ENCODE results near the gene ULBP1. TPM values are rescaled to one million over a fixed set of nuclear protein-coding genes. Genes with fewer than 3 reads are reported as not detected.
"Not testable (repeated sequence)": the region's sequence is repeated elsewhere in the genome, so short reads cannot be mapped to it uniquely, and the experiment has no call there.

The ULBP1 gene
- total RNA-seq, 1 donor from 2014 or later, result 0.16 TPM

DNA sequence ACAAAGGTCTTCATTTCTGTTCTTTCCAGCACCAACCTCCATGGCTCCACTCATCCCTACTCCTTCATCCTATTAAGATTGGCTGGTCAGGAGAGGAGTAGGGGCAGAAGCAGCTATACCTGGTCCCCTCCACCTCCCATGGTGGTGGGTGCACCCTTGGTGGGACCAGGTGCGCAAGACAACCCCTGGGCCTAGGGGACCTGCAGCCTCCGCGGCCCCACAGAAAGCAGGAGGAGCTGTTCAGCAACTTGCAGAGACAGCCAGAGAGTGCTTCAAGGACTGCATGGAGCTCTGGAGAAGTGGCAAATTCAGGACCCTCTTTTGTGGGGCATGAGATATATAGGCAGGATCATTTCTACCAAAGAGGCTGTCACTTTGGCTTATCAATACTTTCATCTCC lies 12.1 kb upstream of the ULBP1 start:
- no peak for DNase-seq (ENCODE audit: low read depth)

DNA sequence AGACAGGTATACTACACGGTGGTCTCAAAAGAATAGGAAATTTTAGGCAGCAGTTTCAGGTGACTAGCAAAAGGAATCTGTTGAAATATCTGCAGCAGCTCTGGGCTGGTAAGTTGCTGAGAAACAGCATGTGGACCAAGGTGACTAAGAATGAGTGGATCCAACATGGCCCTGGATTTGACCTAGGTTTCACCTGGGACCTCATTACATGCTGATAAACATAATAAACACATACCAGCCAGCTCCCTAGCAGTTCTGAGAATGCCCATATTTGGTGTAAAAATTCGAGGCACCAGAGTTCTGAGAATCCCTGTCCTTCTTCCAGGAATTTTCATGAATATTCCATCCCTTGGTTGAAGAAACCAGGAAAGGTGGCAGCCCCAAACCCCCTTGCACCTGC lies 10.4 kb upstream of the ULBP1 start:
- not testable (repeated sequence) for DNase-seq (ENCODE audit: low read depth)

DNA sequence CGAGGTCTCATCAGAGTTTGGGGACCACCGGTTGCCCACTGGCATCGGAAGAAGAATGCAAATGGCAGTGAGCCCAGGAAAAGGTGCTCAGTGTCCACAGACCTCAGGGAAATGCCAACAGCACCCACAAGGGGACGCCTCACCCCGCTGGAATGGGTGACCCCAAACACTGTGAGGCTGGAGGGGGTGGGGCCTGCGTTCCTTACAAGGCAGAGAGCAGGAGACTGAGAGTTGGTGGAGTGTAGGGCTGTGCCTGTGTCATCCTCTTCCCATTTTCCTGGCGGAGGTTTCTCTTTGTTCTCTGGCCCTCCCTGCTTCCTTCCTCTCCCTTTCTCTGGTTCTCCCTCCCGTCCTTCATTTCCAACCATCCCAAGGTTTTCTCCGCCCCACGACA lies 9.8 kb upstream of the ULBP1 start:
- not testable (repeated sequence) for DNase-seq (ENCODE audit: low read depth)

DNA sequence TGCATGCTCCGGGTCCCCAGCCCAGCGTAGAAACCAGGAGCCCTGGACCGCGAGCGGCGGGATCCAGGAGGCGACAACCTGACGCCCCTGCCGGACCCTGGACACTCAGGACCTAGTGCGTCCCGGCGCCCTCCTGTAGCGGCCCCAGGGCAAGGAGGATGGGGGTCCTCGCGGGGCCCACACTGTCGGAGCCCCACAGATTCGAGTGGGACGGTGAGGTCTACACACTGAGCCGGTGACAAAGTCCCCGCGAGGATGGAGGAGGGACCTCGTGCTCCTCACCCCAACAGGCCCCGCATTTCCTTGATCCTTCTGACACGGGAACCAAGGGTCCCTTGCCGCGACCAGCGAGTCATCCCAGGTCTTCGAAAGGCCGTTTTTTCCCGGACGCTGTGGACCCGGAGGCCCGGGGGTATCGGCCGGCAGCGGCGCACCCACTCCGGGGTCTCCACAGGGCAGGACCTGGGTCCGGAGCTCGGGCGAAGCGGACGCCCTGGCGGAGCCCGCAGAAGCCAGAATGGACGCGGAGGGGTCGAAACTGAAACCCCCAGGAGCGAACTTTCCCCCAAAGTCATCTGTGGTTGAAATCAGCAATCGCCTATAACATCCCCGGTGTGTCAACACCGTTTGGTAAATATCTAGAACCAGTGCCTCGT lies 9.3 kb upstream of the ULBP1 start:
- DNase-seq (ENCODE audit: low read depth), result not testable (repeated sequence)

DNA sequence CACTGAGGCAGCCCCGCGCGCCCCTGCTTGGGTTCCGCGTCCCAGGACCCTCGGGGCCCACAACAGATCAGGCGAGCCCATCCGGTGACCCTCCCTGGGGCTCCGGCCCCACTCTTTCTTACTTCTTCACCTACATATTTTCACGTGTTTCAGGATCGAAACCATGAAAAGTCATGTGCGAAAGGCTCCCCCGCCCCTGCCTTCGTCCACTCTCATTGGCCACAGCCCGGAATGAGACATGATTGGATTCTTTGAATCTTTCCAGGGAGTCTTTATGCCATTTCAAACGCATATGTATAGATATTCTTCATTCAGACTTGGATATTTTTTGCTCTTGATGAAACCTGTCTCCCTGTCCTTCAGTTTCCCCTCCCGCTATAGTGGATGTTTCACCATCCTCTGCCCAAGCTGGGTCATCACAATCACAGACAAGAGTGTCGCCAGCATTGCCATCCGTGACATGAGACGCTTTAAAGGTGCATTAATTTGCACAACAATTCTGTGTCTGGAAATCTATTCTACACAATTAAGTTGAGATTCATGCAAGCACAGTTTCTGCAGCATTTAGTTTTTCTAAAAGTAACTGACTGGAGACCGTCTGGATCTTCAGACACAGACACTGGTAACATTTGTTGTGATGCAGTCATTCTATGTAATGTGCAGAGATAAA lies 8.6 kb upstream of the ULBP1 start:
- not testable (repeated sequence) for DNase-seq (ENCODE audit: low read depth)

DNA sequence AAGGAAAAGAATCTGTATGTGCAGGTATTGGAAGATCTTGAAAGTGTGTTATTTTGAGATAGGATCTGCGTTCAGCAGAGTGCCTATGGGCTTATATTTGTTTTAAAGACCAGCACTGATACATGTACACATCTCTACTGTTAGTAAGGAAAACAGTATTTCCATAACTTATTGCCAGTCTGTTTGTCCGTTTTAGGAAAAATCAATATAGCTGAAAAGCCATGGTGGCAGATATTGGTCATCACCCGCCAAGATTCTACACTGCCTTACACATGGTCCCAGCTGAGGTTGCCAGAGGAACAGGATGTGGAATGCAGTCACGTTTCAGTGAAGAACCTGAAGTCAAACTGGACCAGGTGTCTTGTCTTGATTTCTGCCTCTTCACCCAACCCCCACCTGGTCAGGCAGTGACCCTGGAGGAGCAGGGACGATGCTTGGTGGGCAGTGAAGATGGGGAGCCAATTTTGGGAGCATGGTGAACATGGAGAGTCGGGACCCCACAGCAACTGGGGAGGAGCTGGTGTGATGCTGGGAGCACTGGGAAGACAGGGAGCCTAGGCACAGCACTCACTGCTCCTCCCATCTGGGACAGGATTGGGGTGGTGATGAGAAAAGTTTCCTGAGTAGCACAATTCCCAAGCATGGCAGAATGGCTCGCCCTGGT lies 8.0 kb upstream of the ULBP1 start:
- DNase-seq (ENCODE audit: low read depth), result not testable (repeated sequence)

DNA sequence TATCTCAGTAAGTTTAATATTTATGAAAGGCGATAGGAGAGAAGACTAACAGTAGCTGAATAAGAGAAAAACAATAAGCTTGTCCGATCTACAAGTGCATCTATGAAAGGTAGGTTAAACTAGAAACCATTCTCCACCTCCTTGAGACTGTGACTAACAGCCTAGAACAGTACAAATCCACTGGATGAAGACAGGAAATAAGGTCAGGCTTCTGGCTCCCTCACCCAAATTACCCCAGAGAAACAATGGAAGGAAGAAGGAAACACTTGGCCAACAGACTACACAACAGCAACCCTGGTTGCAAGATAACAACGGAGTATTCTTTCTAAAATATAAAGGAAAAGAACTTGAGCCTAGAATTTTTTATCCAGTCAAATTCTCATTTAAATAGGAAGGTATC lies 5.6 kb upstream of the ULBP1 start:
- DNase-seq (ENCODE audit: low read depth), result not testable (repeated sequence)

DNA sequence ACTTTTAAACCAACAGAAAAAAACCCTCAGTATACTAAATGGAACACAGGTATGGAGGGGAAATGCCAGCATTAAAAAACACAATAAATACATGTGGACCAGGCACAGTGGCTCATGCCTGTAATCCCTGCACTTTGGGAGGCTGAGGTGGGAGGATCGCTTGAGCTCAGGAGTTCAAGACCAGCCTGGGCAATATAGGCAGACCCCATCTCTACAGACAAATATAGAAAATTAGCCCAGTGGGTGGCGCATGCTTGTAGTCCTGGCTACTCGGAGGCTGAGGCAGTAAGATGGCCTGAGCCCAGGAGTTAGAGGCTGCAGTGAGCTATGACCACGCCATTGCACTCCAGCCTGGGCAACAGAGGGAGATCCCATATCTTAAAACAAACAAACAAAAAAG lies 3.9 kb upstream of the ULBP1 start:
- DNase-seq (ENCODE audit: low read depth), result not testable (repeated sequence)

DNA sequence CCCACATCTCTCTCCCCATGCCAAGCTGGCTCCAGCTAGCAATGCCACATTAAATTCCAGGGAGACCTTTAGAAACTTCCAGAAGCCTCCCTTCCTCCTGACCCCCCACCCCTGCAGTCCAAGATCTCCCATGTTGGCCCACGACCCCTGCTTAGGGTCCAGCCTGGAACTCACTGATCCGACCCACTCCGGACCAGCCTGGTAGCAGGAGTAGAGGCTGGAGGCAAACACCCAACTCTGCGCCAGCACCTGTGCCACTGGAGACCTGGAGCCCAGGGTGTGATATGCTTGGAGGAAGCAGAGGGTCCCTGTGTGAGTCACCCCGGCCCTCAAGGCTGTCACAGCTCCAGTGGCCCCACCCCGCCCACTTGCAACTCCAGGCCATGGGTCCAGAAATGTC lies 3.3 kb upstream of the ULBP1 start:
- DNase-seq (ENCODE audit: low read depth), result no peak

DNA sequence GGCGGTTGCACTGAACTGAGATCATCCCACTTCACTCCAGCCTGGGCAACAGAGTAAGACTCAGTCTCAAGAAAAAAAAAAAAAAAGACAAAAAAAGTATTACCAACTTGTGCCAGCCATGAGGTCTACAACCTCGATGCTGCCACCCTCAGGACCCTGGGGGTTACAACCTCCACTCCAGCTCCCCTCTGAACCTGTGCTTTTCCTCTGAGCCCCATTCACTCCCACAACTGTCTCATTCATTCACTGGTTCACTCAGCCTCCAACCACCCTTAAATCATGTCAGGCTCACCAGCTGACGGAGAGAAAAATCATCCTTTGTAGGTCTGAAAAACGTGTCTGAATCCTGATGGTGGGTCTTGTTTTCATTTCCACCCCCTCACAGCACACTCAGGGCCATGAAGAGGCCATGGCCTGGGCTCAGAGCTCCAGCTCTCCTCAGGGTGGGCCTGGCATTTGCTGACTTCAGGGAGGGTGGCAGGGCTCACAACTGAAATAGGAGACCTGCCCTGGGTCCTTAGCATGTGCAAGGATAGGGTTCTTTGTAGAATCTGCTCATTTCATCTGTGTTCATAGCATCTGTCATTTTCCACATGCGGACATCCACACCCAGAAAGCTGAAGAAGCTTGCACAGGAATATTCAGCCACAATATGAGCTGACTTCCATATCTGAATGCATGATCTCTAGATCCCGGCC lies 1.9 kb upstream of the ULBP1 start:
- DNase-seq (ENCODE audit: low read depth), result no peak

DNA sequence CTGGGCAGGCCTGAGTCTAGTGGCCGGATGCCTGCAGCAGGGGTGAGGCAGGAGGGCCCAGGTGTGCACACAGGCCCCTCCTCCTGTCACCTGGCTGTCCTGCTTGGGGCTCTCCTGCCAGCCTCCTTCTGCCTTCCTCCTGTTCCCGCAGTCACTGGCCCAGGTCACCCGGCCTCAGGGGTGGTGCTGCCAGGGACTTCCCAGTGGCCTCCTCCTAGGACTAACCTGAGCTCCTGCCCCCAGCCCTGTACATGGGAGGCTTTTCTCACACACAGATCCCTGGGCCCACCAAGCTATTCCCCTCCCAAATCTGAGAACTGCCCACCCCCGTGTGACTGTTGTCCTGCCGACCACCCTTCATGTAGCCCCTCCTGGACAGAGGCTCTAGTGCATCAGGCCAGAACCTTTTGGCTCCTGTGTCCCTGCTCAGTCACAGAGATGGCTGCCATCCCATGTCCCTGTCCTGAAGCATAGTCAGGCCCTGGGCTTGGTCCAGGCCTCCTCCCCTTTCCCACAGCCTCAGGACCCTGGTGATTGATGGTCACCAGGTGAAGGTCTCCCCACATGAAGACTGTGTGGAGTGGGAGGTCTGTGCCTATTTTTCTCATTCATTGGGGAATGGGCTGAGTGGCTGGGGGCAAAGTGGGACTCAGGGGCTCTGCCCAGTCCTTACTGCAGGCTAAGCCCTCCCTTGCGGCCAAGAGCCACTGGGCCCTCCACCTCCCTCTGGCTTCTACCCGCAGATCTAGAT lies 1.1 kb upstream of the ULBP1 start:
- no peak for DNase-seq (ENCODE audit: low read depth)

DNA sequence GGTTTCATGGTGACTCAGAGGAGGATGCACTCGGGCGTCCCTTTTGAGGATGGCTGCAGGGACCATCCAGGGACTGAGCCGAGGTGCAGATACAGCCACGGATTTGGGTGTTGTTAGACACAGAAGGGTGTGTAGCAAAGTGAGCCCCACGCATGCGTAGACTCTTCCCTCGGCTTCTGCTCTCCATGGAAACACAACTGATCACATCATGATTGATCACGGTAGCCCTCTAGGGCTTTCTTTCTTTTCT lies 606 bp upstream of the ULBP1 start:
- peak; percentile 60 for DNase-seq (ENCODE audit: low read depth)

DNA sequence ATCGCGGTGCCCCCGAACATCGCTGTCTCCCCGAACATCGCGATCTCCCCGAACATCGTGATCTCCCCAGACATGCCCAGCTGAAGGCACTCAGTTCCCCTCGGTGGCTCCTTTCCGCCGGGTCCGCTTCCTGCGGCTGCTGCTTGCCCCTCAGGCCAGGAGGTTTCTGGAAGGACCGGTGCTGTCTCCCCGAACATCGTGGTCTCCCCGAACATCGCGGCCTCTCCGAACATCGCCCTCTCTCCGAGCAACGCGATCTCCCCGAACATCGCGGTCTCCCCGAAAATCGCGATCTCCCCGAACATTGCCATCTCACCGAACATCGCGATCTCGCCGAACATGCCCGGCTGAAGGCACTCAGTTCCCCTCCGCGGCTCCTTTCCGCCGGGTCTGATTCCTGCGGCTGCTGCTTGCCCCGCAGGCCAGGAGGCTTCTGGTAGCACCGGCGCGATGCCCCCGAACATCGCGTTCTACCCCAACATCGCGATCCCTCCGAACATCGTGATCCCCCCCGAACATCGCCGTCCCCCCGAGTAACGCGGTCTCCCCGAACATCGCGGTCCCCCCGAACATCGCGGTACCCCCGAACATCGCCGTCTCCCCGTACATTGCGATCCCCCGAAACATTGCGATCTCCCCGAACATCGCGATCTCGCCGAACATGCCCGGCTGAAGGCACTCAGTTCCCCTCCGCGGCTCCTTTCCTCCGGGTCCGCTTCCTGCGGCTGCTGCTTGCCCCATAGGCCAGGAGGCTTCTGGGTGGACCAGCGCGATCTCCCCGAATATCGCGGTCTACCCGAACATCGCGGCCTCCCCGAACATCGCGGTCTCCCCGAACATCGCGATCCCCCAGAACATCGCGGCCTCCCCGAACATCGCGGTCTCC lies 808 bp downstream of the ULBP1 start:
- DNase-seq (ENCODE audit: low read depth), result no peak

DNA sequence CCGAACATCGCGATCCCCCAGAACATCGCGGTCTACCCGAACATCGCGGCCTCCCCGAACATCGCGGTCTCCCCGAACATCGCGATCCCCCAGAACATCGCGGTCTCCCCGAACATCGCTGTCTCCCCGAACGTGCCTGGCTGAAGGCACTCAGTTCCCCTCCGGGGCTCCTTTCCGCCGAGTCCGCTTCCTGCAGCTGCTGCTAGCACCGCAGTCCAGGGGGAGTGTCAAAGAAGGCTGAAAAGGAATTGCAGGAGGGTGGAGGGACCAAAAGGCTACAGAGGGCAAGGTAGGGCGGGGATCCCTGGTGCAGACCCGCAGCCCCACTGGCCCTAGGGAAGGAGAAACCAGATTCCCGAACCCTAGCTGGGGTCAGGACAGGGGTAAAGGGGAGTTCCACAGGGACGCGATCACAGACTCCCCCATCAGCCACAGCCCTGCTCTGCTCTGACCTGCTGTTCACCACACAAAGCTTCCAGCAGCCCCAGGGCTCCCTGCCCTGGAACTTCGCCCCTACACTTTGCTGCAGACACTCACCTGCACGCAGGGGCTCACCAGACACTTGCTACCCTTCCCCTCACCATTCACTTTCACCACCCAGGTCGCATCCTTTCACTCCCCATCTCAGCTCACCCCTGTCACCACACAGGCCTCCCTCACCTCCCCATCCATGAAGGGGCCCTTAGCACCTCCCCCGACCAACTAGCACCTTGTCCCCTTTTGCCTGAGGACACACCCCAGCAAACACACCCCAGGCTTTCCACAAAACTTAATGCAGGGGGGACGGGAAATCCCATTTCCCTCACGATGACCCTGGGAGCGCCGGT lies 1.7 kb downstream of the ULBP1 start:
- no peak for DNase-seq (ENCODE audit: low read depth)

DNA sequence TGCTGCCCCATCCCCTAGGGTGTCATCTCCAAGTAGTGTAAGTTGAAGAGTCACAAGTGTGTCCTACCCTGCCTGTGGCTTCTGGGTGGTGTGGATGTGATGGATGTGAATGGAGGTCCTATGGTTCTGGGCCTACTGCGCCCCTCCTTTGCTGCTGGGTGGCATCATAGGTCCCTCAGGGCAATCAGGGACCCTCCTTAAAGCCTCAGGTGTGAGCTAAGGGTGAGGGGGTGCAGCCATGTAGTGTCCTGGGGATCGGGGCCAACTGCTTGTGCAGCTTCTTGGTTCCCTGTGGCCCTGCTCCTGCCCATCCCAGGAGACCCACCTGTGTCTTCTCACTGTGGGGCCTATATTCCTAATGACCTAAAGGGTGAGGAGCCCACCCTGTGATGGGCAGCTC lies 2.6 kb downstream of the ULBP1 start:
- not testable (repeated sequence) for DNase-seq (ENCODE audit: low read depth)

DNA sequence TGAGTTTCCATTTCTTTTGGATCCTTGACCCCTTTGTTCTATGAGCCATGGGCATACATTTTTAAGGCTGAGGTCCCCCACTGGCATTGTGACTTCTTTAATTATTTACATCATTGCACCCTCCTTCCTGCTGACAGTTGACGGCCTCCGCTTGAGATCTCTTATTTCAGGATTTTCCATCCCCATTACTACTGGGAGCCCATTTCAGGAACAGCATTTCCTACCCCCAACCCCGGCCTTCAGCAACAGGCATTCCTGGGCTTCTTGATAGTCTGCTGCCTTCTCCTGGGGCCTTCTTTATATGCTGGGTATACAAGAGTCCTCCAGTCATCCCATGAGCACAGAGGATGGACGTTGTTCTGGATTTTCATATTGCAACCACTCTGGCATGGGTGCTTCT lies 3.8 kb downstream of the ULBP1 start:
- DNase-seq (ENCODE audit: low read depth), result no peak

DNA sequence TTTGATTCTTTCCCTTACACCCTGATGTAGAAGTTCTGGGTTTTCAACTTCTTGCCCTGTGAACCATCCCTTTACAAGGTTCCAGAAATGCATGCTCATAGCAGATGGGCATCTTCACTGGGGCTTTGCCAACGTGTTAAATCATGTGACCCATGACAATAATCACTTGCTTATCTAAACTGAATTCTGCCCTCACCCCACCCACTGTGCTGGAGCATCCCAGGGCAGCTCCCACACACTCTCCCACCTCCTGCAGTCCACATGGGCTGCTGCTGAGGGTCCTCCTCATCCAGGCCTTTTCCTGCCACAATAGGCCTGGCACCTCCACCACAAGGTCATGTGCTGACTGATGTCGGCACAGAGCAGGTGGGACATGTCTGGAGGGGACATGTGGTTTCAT lies 4.3 kb downstream of the ULBP1 start:
- DNase-seq (ENCODE audit: low read depth), result not testable (repeated sequence)

DNA sequence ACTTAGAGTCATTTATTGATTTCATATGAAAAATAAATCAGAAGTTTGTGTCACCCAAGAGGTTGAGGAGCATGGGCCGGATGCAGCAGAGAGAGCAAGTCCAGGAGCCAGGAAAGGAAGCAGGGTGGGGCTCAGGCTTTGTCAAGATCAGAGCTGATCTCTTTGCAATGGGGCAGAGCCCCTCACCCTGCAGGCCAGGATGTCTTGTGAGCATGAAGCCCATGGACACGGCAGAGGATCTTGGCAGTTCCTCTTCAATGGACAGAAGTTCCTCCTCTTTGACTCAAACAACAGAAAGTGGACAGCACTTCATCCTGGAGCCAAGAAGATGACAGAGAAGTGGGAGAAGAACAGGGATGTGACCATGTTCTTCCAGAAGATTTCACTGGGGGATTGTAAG lies 5.2 kb downstream of the ULBP1 start:
- not testable (repeated sequence) for DNase-seq (ENCODE audit: low read depth)

DNA sequence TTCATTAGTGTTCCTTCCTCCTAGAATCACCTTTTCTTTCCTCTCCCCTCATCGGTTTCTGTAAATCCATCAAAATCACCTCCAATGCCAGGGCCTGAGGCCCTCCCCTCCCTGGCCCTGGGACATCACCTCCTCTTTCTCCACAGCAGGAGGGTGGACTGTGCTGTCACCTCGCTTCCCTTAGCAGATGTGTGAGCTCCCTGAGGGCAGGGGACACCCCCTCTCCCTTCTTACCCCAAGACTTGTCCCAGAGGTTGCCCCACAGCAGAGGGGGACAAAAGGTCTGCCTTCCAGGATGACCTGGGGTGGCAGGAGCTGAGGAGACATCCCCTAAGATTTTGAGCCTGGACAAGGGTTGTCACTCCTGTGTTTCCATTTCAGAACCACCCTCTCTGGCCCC lies 5.9 kb downstream of the ULBP1 start:
- no peak for DNase-seq (ENCODE audit: low read depth)

DNA sequence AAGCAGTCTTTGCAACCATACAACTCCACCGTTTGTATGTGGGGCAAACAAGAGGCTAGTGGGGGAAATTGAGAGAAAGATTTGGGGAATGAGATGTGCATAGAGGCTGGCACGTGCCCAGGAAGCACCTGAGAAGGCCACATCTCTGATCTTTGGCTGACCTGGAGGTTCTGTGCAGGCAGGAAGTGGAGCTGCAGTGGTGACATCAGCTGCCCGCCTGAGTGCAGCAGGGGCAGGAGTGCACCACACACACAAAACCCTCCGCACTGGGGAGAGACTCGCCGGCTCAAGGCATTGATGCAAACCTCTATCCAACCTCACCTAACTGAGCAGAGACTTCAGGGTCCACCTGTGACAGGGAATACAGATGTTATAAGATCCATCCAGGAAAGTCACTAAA lies 10.7 kb downstream of the ULBP1 start:
- not testable (repeated sequence) for DNase-seq (ENCODE audit: low read depth)

All from myocyte (in vitro differentiated cells).